DMS114 treated with DMSO at 0.1 percent for 48 hours (cell line): Measurements from ENCODE around the gene PCSK2.

ENCODE experiments used
- DNase-seq: peaks from one replicate; lab custom pipeline; 2025; ENCODE audit not compliant: unreplicated experiment; lab: John Stamatoyannopoulos, UW

PCSK2 gene

GRCh38 chr20:17327185-17328148 is 100.6 kb downstream of the PCSK2 start:
- no peak for DNase-seq

DNA sequence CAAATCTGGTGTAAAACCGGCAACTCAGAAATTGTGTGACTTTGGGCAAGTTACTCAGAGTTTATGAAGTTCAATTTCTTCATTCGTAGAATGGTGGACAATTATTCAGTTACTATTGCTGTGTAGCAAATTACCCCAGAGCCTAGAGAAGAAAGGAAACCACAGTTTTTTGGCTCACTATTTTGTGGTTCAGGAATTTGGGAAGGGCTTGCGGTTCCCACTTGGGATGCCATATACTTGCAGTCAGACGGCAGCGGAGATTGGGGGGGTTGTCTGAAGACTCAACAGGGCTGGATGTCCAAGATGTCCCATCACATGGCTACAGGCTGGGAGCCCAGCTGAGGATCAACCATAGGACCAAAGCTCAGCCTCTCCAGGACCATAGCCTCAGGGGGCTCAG is 108.1 kb downstream of the PCSK2 start:
- DNase-seq, result no peak

- DNase-seq, result no peak
Measured at GRCh38 chr20:17339000-17339399, 112.2 kb downstream of the PCSK2 start.

- DNase-seq, result no peak
Measured at GRCh38 chr20:17343091-17343490, 116.3 kb downstream of the PCSK2 start.

DNA sequence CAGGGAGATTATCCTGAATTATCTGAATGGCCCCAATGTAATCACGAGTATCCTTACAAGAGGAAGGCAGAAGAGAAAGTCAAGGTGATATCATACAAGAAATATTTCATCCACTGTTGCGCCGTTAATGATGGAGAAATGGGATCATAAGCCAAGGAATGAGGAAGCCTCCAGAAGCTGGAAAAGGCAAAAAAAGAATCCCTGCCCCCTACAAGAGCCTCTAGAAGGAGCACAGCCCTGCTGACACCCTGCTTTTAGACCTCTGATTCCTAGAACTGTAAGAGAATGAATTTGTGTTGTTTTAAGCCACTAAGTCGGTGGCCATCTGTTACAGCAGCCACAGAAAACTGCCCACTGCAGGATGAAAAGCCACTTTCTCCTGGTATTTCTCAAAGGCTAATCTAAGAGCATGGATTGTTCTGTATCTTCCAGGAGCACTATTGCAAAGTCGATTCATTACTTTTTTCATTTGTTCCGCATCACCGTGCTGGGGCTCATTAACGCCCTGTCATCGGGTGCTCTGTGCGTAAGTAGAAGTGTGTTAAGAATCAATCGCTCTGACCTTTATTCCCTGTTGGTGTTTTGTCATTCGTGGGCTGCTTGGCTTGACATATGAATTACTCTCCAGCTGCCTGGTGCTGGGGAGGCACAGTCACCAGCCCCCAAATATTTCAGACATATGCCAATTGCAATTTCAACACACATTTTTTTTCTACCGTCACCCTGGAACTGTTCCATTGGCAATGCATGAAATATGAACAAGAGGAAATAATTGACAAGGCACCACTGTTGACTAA is 117.0 kb downstream of the PCSK2 start:
- DNase-seq, result no peak

GRCh38 chr20:17344790-17345189 is 118.0 kb downstream of the PCSK2 start:
- no peak for DNase-seq

DNA sequence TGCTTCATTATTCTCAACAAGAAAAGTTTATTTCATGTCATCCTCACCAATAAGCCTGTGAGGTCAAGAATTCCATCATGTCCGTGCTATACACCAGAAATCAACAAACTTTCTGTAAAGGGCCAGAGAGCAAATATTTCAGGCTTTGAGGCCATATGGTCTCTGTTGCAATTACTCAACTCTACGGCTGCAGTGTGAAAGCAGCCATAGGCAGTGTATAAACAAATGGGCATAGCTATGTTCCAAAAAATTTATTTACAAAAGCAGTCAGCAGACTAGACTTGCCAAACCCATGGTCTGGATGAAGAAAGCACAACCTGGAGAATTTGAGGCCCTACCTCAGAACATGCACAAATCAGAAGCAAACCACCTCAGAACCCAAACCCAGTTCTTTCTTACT is 118.5 kb downstream of the PCSK2 start:
- DNase-seq, result no peak

GRCh38 chr20:17350321-17350720 is 123.5 kb downstream of the PCSK2 start:
- no peak for DNase-seq

- no peak for DNase-seq
Measured at GRCh38 chr20:17357238-17357637, 130.4 kb downstream of the PCSK2 start.

- no peak for DNase-seq
Measured at GRCh38 chr20:17358854-17359253, 132.0 kb downstream of the PCSK2 start.

GRCh38 chr20:17364681-17365080 is 137.8 kb downstream of the PCSK2 start:
- no peak for DNase-seq

GRCh38 chr20:17365831-17366230 is 139.0 kb downstream of the PCSK2 start:
- DNase-seq, result no peak

GRCh38 chr20:17369506-17369905 is 142.7 kb downstream of the PCSK2 start:
- DNase-seq, result no peak

DNA sequence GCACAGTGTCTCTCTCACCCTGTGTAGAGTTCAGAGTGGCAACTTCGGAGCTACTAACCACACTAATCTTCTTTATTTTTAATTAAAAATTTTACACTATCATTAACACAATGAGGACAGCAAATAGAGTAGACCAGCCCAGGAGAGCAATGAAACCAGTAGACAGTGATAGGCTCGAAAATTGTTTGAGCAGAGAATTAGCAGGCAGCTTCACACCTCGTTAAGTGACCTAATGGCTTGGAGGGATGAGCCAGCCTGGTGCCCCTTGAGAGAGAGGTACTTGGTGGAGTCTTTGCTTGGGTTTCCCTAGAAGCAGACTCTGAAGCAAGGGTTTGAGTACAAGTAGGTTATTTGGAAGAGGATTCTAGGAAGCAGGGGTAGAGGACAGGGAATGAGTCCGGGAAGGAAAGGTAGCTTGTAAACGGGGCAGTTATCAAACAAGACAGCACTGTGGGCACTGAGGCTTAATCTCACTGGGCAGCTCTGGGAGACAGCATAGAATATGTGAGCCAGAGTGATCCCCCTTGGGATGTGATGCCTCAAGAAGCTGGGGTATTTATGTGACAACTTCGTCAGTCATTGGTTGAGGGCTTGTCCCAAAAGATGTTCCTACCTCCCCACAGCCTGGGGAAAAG is 146.1 kb downstream of the PCSK2 start:
- DNase-seq, result no peak

- no peak for DNase-seq
Measured at GRCh38 chr20:17374086-17374485, 147.2 kb downstream of the PCSK2 start.

DNA sequence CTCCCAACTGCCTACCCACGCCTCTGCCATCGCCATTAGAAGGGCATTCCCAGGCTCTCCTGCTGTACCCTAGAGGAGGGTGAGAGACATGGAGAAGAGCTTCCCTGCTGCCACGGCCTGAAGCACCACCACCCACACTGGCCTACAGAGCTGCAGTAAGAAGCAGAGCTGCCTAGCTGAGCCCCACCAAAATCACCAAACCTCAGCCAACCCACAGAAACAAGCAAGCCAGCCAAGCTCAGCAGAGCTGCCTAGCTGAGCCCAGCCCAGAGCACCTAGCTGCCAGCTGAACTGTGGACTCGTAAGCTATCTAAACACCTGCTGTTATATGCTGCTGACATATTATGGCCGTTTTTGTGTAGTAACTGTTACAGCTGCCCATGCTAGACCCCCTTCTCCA is 149.2 kb downstream of the PCSK2 start:
- no peak for DNase-seq

DNA sequence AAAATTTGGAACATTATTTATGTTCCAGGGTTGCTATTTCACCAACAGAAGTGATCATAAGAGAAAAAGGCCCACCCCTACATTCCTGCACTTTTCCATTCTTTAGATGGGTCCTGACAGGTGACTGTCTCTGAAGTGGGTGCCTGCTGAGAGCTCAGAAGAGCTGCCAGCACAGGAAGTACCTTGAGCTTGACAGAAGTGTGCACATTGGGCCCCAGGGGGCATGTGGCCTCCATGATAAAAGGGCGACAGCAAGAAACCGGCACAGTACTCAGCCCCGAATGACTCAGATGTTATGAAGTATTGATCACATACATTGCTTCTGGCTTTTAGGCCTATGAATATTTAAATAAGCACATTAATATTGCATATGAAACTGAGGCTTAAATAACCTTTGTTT is 150.4 kb downstream of the PCSK2 start:
- DNase-seq, result no peak

DNA sequence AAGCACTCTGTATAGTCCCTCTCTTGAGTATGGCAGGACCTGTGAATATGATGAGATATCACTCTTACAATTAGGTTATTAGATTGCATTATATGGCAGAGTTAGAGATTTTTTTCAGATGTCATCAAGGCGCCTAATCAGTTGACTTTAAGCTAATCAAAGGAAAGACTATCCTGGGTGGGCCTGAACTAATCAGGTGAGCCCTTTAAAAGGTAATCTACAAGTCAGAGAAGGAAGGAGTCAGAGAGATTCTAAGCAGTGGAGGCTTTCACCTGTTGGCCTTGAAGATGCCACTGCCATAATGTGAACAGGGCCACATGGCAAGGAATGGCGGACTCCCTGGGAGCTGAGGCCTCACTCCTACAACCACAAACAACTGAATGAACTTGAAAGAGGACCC is 152.8 kb downstream of the PCSK2 start:
- no peak for DNase-seq

- no peak for DNase-seq
Measured at GRCh38 chr20:17380801-17381200, 154.0 kb downstream of the PCSK2 start.

DNA sequence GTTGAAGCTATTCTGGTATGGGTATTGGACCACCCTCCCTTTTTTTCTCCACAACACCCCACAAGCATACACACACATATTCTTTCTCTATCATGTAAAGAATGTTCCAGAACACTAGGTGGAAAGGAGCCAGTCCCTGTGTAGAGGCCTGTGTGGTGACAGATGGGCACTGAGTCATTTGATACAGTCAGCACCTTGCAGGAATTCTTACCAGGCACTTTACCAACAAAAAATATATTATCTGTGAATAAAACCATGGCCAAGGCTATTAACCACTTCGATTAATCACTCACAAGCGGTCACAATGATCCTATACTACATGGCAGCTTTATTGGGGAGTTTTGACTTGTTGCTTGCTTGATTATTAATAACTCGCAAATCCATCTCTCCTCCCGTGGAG is 154.9 kb downstream of the PCSK2 start:
- no peak for DNase-seq

GRCh38 chr20:17385798-17386197 is 159.0 kb downstream of the PCSK2 start:
- DNase-seq, result no peak

GRCh38 chr20:17390655-17391054 is 163.8 kb downstream of the PCSK2 start:
- no peak for DNase-seq
